ENCODE data around the gene GPR37.

GPR37 gene

DNA sequence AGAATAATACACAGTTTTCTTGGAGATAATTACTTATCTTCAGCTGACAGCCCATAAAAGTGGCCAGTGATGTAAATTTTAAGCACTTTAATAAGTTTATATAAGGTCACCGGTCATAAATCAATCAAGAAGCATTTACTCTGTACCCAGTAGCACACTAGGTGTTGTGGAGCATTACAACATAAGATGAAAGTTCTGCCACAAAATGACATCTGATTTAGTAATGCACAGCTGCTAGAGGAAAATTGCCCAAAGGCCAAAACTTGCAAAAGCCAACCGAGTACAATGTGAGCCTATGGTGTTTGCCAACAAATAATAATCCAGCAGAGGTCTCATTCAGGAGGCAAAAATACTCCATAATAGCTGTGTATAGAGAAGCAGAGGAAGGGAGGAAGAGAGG is 63.6 kb downstream of the GPR37 start:
- H3K36me3 ChIP-seq (ENCODE audit: control insufficient read depth, insufficient read depth, low read length) = no peaks in the 10 kb centered on the region
- H3K27ac ChIP-seq (ENCODE audit: low read depth, low read length, severe bottlenecking) = no peak overlapping the region
- H3K9me3 ChIP-seq (ENCODE audit: control insufficient read depth, low read length) = no peaks in the 10 kb centered on the region
- 100% methylated on average over 1 of the region's 2 CpGs for WGBS, 2 experiments (ENCODE audit: insufficient coverage in 2 of 2)
- no peaks in the 10 kb centered on the region for H3K4me1 ChIP-seq (ENCODE audit: control insufficient read depth, insufficient read depth, low read length, poor library complexity, severe bottlenecking)
- H3K4me3 ChIP-seq (ENCODE audit: extremely low read depth, insufficient read depth, low read length, poor library complexity, severe bottlenecking) = no peak overlapping the region

DNA sequence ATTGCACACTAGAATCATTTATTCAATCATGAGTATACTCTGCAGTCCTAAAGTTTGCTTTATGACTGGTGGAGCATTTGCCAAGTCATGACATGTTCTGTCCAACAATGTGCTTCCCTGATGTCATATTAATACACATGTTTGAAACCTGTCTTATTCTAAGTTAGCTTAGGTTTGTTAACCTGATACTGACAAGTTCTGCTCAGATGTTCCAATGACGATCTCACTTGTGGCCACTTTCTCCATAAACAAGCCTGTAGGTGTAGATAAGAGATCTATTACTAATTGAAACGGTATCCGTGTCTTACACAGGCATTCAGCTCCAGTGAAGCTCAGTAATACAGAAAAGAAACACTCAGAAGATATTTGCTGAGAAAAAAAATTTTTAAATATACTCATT is 64.9 kb downstream of the GPR37 start:
- Histone ChIP-seq H3K27ac (ENCODE audit: low read depth, low read length, severe bottlenecking) (no peak overlapping the region), H3K4me3 (ENCODE audit: extremely low read depth, insufficient read depth, low read length, poor library complexity, severe bottlenecking) (no peak overlapping the region), H3K4me1 (ENCODE audit: control insufficient read depth, insufficient read depth, low read length, poor library complexity, severe bottlenecking) (no peaks in the 10 kb centered on the region), H3K36me3 (ENCODE audit: control insufficient read depth, insufficient read depth, low read length) (no peaks in the 10 kb centered on the region), H3K9me3 (ENCODE audit: control insufficient read depth, low read length) (no peaks in the 10 kb centered on the region)
- no CpG with 5 or more reads among the region's 3 CpGs for WGBS, 2 experiments (ENCODE audit: insufficient coverage in 2 of 2)

DNA sequence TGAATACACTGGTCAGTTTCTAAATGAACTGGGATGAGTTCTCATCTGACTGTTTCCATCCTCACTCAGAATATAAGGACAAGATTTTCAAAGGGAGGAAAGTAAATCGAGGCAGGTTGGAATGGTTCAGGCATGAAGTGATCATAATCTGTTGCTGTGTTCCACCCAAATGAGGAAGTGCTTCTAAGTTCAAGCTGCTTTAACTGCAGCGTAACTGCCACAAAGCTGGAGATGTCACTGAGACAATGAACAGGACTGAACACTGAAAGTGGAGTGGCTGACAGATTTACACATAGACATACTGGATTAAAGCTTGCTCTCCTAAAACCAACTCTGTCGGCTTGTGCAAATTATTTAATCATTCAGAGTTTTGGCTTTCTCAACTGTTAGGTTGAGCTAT is 66.6 kb downstream of the GPR37 start:
- no peak overlapping the region for H3K4me3 ChIP-seq (ENCODE audit: extremely low read depth, insufficient read depth, low read length, poor library complexity, severe bottlenecking)
- no peaks in the 10 kb centered on the region for H3K4me1 ChIP-seq (ENCODE audit: control insufficient read depth, insufficient read depth, low read length, poor library complexity, severe bottlenecking)
- H3K27ac ChIP-seq (ENCODE audit: low read depth, low read length, severe bottlenecking) = peak overlapping the region; percentile 16
- no peaks in the 10 kb centered on the region for H3K36me3 ChIP-seq (ENCODE audit: control insufficient read depth, insufficient read depth, low read length)
- WGBS, 2 experiments (ENCODE audit: insufficient coverage in 2 of 2) = 89 to 92% methylated on average over 2 of the region's 3 CpGs
- no peaks in the 10 kb centered on the region for H3K9me3 ChIP-seq (ENCODE audit: control insufficient read depth, low read length)

DNA sequence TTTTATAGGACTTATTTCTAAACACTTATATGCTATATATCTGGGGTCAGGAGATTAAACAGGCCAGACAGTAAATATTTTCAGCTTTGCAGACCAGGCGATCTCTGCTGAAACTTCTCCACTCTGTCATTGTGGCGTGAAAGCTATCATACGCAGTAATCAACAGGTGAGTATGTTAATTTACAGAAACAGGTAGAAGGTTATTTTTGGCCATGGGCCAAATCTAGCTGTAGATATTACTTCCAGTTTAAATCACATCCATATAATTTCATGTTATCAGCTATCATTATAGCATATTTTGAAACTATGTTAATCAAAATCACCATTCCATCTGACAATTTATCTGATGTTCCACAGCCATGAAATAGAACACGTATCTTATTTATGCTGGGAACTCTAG is 67.8 kb downstream of the GPR37 start:
- no peaks in the 10 kb centered on the region for H3K9me3 ChIP-seq (ENCODE audit: control insufficient read depth, low read length)
- H3K4me1 ChIP-seq (ENCODE audit: control insufficient read depth, insufficient read depth, low read length, poor library complexity, severe bottlenecking) = no peaks in the 10 kb centered on the region
- no peak overlapping the region for H3K4me3 ChIP-seq (ENCODE audit: extremely low read depth, insufficient read depth, low read length, poor library complexity, severe bottlenecking)
- 83 to 87% methylated on average over 2 to 3 of the region's 4 CpGs for WGBS, 2 experiments (ENCODE audit: insufficient coverage in 2 of 2)
- H3K36me3 ChIP-seq (ENCODE audit: control insufficient read depth, insufficient read depth, low read length) = no peaks in the 10 kb centered on the region
- H3K27ac ChIP-seq (ENCODE audit: low read depth, low read length, severe bottlenecking) = no peak overlapping the region
